Fibroblast of peridontal ligament (primary cell): ENCODE results near the gene CRADD.
"Not testable (repeated sequence)": the region's sequence is repeated elsewhere in the genome, so short reads cannot be mapped to it uniquely, and the experiment has no call there.

Experiments
- DNase-seq: peaks from one replicate; pipeline ENCODE4 v3.0.0-alpha.2; 2010; ENCODE audit errors: extremely low read depth

Gene CRADD

GRCh38 chr12:93901739-93902138, 224.6 kb downstream of the CRADD start:
- DNase-seq: no peak

- DNase-seq: no peak
Observed at GRCh38 chr12:93902192-93902591, 225.0 kb downstream of the CRADD start.

- DNase-seq: no peak
Observed at GRCh38 chr12:93902736-93903562, 225.8 kb downstream of the CRADD start.

GRCh38 chr12:93904124-93904523, 226.9 kb downstream of the CRADD start:
- no peak for DNase-seq

- no peak for DNase-seq
Observed at GRCh38 chr12:93908264-93908663, 231.1 kb downstream of the CRADD start.

GRCh38 chr12:93908846-93909567, 231.8 kb downstream of the CRADD start:
- DNase-seq: no peak

- peak; percentile 68 for DNase-seq
Observed at GRCh38 chr12:93911396-93911795, 234.2 kb downstream of the CRADD start.

GRCh38 chr12:93912086-93912733, 235.0 kb downstream of the CRADD start:
- no peak for DNase-seq

- DNase-seq: peak; percentile 95
Observed at GRCh38 chr12:93913845-93914244, 236.7 kb downstream of the CRADD start.

GRCh38 chr12:93914281-93914680, 237.1 kb downstream of the CRADD start:
- DNase-seq: no peak

GRCh38 chr12:93915411-93915810, 238.2 kb downstream of the CRADD start:
- DNase-seq: no peak

- no peak for DNase-seq
Observed at GRCh38 chr12:93916402-93916801, 239.2 kb downstream of the CRADD start.

GRCh38 chr12:93918262-93918661, 241.1 kb downstream of the CRADD start:
- peak; percentile 93 for DNase-seq

- DNase-seq: no peak
Observed at GRCh38 chr12:93918900-93919299, 241.7 kb downstream of the CRADD start.

GRCh38 chr12:93921521-93921920, 244.3 kb downstream of the CRADD start:
- no peak for DNase-seq

GRCh38 chr12:93922583-93923006, 245.4 kb downstream of the CRADD start:
- DNase-seq: no peak

- no peak for DNase-seq
Observed at GRCh38 chr12:93924367-93924766, 247.2 kb downstream of the CRADD start.

- DNase-seq: no peak
Observed at GRCh38 chr12:93925585-93926205, 248.5 kb downstream of the CRADD start.

GRCh38 chr12:93926237-93926636, 249.1 kb downstream of the CRADD start:
- DNase-seq: no peak

- DNase-seq: not testable (repeated sequence)
Observed at GRCh38 chr12:93929081-93929480, 251.9 kb downstream of the CRADD start.

- DNase-seq: no peak
Observed at GRCh38 chr12:93937812-93938211, 260.6 kb downstream of the CRADD start.

- DNase-seq: no peak
Observed at GRCh38 chr12:93938317-93938716, 261.1 kb downstream of the CRADD start.
